SK-N-SH (cell line): Measurements from ENCODE around the gene FAAP20.

Experiments used
- ELF1 ChIP-seq: IDR thresholded peaks from 2 replicates; pipeline ENCODE4 v1.4.0; 2012
- EP300 ChIP-seq, 2 experiments: IDR thresholded peaks; 2 replicates each; pipeline versions ENCODE4 v1.4.0 to v1.6.1; 2012; ENCODE audit warnings: borderline replicate concordance in 1 of 2, low read depth in 1 of 2, low read length in 1 of 2
- GABPA ChIP-seq: IDR thresholded peaks from 2 replicates; pipeline ENCODE4 v1.4.0; 2012; ENCODE audit warnings: low read depth, mild to moderate bottlenecking
- JUND ChIP-seq: IDR thresholded peaks from 2 replicates; pipeline ENCODE4 v1.4.0; 2012
- NFIC ChIP-seq: IDR thresholded peaks from 2 replicates; pipeline ENCODE4 v1.4.0; 2012; ENCODE audit warnings: borderline replicate concordance
- POLR2AphosphoS5 ChIP-seq: IDR thresholded peaks from 2 replicates; pipeline ENCODE4 v1.6.1; 2012; ENCODE audit warnings: low read depth, low read length
- SMC3 ChIP-seq: IDR thresholded peaks from 2 replicates; pipeline ENCODE4 v1.6.1; 2012; ENCODE audit warnings: low read depth, low read length, improper control_type of control experiment
- YY1 ChIP-seq: IDR thresholded peaks from 2 replicates; pipeline ENCODE4 v1.4.0; 2012; ENCODE audit warnings: low read depth, mild to moderate bottlenecking
- TF ChIP-seq, protein P1 (sequence below): fragments of 200-600 bp; sonication (generic); IDR thresholded peaks from 2 replicates; pipeline ENCODE4 v1.6.1; 2017; ENCODE audit warnings: antibody characterized with exemption, mild to moderate bottlenecking, moderate library complexity

DNA sequence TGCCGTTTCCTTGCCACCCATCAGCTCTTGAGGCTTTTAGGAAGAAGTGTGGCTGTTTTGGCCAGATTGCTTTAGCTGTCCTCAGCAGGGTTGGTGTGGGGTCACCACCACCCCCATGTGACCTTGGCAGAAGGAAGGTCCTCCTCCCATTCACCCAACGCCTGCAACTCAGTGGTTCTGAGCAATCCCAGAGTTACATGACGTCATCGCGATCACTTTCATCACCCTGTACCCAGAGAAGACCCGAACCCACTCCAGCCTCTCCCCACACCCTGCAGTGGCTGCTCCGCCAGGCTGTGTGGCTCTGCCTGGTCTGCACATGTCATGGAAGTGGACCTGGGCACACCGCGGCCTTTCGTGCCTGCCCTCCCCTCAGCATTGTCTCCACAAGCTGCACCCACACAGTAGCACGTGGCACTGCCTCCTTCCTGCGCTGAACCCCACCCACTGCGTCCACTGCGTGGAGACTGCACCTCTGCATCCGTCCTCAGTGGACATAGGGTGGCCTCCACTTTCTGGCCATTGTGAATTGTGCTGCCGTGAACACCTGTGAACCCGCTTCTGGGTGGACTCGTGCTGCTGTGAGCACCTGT is 16.5 kb downstream of the FAAP20 start:
- TF ChIP-seq ELF1 (no peak), SMC3 (no peak), POLR2AphosphoS5 (no peak), GABPA (no peak), NFIC (no peak), YY1 (no peak), JUND (no peak), EP300 (IDR thresholded peaks at IDR 0.05; ENCODE audit: borderline replicate concordance in 1 of 2, low read depth in 1 of 2, low read length in 1 of 2) (no peak)
- TF ChIP-seq, protein P1, sequence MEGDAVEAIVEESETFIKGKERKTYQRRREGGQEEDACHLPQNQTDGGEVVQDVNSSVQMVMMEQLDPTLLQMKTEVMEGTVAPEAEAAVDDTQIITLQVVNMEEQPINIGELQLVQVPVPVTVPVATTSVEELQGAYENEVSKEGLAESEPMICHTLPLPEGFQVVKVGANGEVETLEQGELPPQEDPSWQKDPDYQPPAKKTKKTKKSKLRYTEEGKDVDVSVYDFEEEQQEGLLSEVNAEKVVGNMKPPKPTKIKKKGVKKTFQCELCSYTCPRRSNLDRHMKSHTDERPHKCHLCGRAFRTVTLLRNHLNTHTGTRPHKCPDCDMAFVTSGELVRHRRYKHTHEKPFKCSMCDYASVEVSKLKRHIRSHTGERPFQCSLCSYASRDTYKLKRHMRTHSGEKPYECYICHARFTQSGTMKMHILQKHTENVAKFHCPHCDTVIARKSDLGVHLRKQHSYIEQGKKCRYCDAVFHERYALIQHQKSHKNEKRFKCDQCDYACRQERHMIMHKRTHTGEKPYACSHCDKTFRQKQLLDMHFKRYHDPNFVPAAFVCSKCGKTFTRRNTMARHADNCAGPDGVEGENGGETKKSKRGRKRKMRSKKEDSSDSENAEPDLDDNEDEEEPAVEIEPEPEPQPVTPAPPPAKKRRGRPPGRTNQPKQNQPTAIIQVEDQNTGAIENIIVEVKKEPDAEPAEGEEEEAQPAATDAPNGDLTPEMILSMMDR: no peak
